Measurements from ENCODE around the gene TOP2A. TPM values are rescaled to one million over a fixed set of nuclear protein-coding genes. Genes with fewer than 3 reads are reported as not detected.

The TOP2A gene
- total and polyA plus RNA-seq, 9 of the 15 experiments (the other 6 are each of a cell fraction or from before 2014, with no cell fraction given): 133 to 347 (median 259) TPM

DNA sequence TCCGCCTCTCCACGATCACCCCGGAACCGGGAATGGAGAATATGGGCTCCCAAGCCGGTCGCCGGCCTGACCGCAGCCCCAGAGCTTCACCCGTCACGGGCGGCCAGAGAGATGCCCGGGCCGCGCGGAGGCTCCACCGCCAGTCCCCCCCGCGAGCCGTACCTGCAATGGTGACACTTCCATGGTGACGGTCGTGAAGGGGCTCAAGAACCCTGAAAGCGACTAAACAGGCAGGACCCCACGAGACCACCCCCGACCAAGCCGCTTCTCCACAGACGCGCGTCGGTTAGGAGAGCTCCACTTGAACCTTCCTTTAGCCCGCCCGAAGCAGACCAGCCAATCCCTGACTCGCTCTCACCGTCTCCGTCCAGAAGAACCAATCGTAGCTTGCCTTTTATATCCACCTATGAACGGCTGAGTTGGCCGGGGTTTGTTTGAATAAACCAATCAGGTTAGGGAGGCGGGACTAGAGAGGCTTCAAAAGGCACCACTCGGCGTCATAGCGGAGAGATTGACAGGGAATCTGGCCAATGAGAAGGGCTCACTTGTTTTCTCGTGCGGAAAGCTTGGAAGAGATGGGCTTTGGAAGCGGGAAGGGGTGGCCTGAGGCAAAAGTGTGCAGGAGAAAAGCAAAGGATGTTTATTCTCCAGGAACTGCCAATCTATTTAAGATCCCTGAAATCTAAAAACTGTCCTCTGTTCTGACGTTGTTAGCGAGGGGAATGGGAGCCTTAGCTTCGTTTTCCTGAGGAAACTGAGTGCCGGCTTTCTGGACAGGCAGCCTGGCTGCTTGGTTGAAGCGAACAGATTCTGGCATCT, at the start of gene TOP2A (continued):
- no peak for TF ChIP-seq TEAD2 (tag; IDR thresholded peaks at IDR 0.05)
- no peak for TF ChIP-seq HMG20A (CRISPR knock-in tag; conservative IDR thresholded peaks at IDR 0.05)
- TF ChIP-seq, protein P1, sequence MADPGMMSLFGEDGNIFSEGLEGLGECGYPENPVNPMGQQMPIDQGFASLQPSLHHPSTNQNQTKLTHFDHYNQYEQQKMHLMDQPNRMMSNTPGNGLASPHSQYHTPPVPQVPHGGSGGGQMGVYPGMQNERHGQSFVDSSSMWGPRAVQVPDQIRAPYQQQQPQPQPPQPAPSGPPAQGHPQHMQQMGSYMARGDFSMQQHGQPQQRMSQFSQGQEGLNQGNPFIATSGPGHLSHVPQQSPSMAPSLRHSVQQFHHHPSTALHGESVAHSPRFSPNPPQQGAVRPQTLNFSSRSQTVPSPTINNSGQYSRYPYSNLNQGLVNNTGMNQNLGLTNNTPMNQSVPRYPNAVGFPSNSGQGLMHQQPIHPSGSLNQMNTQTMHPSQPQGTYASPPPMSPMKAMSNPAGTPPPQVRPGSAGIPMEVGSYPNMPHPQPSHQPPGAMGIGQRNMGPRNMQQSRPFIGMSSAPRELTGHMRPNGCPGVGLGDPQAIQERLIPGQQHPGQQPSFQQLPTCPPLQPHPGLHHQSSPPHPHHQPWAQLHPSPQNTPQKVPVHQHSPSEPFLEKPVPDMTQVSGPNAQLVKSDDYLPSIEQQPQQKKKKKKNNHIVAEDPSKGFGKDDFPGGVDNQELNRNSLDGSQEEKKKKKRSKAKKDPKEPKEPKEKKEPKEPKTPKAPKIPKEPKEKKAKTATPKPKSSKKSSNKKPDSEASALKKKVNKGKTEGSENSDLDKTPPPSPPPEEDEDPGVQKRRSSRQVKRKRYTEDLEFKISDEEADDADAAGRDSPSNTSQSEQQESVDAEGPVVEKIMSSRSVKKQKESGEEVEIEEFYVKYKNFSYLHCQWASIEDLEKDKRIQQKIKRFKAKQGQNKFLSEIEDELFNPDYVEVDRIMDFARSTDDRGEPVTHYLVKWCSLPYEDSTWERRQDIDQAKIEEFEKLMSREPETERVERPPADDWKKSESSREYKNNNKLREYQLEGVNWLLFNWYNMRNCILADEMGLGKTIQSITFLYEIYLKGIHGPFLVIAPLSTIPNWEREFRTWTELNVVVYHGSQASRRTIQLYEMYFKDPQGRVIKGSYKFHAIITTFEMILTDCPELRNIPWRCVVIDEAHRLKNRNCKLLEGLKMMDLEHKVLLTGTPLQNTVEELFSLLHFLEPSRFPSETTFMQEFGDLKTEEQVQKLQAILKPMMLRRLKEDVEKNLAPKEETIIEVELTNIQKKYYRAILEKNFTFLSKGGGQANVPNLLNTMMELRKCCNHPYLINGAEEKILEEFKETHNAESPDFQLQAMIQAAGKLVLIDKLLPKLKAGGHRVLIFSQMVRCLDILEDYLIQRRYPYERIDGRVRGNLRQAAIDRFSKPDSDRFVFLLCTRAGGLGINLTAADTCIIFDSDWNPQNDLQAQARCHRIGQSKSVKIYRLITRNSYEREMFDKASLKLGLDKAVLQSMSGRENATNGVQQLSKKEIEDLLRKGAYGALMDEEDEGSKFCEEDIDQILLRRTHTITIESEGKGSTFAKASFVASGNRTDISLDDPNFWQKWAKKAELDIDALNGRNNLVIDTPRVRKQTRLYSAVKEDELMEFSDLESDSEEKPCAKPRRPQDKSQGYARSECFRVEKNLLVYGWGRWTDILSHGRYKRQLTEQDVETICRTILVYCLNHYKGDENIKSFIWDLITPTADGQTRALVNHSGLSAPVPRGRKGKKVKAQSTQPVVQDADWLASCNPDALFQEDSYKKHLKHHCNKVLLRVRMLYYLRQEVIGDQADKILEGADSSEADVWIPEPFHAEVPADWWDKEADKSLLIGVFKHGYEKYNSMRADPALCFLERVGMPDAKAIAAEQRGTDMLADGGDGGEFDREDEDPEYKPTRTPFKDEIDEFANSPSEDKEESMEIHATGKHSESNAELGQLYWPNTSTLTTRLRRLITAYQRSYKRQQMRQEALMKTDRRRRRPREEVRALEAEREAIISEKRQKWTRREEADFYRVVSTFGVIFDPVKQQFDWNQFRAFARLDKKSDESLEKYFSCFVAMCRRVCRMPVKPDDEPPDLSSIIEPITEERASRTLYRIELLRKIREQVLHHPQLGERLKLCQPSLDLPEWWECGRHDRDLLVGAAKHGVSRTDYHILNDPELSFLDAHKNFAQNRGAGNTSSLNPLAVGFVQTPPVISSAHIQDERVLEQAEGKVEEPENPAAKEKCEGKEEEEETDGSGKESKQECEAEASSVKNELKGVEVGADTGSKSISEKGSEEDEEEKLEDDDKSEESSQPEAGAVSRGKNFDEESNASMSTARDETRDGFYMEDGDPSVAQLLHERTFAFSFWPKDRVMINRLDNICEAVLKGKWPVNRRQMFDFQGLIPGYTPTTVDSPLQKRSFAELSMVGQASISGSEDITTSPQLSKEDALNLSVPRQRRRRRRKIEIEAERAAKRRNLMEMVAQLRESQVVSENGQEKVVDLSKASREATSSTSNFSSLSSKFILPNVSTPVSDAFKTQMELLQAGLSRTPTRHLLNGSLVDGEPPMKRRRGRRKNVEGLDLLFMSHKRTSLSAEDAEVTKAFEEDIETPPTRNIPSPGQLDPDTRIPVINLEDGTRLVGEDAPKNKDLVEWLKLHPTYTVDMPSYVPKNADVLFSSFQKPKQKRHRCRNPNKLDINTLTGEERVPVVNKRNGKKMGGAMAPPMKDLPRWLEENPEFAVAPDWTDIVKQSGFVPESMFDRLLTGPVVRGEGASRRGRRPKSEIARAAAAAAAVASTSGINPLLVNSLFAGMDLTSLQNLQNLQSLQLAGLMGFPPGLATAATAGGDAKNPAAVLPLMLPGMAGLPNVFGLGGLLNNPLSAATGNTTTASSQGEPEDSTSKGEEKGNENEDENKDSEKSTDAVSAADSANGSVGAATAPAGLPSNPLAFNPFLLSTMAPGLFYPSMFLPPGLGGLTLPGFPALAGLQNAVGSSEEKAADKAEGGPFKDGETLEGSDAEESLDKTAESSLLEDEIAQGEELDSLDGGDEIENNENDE (IDR thresholded peaks at IDR 0.05; ENCODE audit: low read depth, low read length): no peak
- TF ChIP-seq NUFIP1 (IDR thresholded peaks at IDR 0.05; ENCODE audit: partially characterized antibody): no peak
- TF ChIP-seq ATF7 (IDR thresholded peaks at IDR 0.05): peak; percentile 82
- TF ChIP-seq, protein P2, sequence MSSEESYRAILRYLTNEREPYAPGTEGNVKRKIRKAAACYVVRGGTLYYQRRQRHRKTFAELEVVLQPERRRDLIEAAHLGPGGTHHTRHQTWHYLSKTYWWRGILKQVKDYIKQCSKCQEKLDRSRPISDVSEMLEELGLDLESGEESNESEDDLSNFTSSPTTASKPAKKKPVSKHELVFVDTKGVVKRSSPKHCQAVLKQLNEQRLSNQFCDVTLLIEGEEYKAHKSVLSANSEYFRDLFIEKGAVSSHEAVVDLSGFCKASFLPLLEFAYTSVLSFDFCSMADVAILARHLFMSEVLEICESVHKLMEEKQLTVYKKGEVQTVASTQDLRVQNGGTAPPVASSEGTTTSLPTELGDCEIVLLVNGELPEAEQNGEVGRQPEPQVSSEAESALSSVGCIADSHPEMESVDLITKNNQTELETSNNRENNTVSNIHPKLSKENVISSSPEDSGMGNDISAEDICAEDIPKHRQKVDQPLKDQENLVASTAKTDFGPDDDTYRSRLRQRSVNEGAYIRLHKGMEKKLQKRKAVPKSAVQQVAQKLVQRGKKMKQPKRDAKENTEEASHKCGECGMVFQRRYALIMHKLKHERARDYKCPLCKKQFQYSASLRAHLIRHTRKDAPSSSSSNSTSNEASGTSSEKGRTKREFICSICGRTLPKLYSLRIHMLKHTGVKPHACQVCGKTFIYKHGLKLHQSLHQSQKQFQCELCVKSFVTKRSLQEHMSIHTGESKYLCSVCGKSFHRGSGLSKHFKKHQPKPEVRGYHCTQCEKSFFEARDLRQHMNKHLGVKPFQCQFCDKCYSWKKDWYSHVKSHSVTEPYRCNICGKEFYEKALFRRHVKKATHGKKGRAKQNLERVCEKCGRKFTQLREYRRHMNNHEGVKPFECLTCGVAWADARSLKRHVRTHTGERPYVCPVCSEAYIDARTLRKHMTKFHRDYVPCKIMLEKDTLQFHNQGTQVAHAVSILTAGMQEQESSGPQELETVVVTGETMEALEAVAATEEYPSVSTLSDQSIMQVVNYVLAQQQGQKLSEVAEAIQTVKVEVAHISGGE (CRISPR knock-in tag; IDR thresholded peaks at IDR 0.05): no peak
- 0 out of 2 replicates have a peak, but pooled peaks have one; percentile 12 for TF ChIP-seq ELF2 (CRISPR knock-in tag; IDR thresholded peaks at IDR 0.05)
- TF ChIP-seq ADNP (tag; IDR thresholded peaks at IDR 0.05): no peak
- TF ChIP-seq ASH1L (IDR thresholded peaks at IDR 0.05; ENCODE audit: borderline replicate concordance, low read depth, partially characterized antibody): peak; percentile 100
- TF ChIP-seq ZC3H8 (IDR thresholded peaks at IDR 0.05): no peak
- no peak for TF ChIP-seq ZBTB17 (CRISPR knock-in tag; IDR thresholded peaks at IDR 0.05)
- TF ChIP-seq RFX7 (CRISPR knock-in tag; IDR thresholded peaks at IDR 0.05): no peak
- no peak for TF ChIP-seq PURB (CRISPR knock-in tag; IDR thresholded peaks at IDR 0.05; ENCODE audit: low read depth)
